HepG2 (cell line): ENCODE measurements around the gene CHST1. TPM values are rescaled to one million over a fixed set of nuclear protein-coding genes. Genes with fewer than 3 reads are reported as not detected.

Source experiments
- ATAC-seq: fragments of 200-7000 bp; cut with Tn5 transposase; 3 replicates; pipeline ENCODE4 v1.9.1; 2020; ENCODE audit warnings: mild to moderate bottlenecking, moderate library complexity
- BruUV-seq: library from RNA; stranded (reverse); fragments of 400-500 nt; replicated peaks from 2 replicates; lab custom pipeline; 2021; lab: Mats Ljungman, UMichigan
- CTCF ChIA-PET: fragments of 300-600 bp; formaldehyde crosslinking; extraction: SDS; loops from one replicate; lab custom pipeline; 2021; ENCODE audit warnings: low total read pairs, inconsistent platforms, low intra/inter-chr PET ratio; lab: Yijun Ruan, JAX
- POLR2A ChIA-PET: fragments of 350-600 bp; sonication (Branson Sonifier 250); formaldehyde crosslinking; loops from one replicate; lab custom pipeline; 2020; ENCODE audit warnings: antibody characterized with exemption, inconsistent platforms; lab: Yijun Ruan, JAX
- DNase-seq: peaks from one replicate; pipeline ENCODE4 v3.0.0-alpha.2; 2015; ENCODE audit warnings: low spot score
- FAIRE-seq: peaks from 3 replicates; lab custom pipeline; 2011; peaks lifted over from hg19 to GRCh38; lab: Jason Lieb, UNC
- H2AFZ ChIP-seq: one replicate; pipeline ENCODE4 v1.6.1; 2011; ENCODE audit warnings: low read length, inconsistent platforms
- H3K27ac ChIP-seq: fragments of 300-600 bp; 3 replicates; pipeline ENCODE4 v1.8.0; 2011; ENCODE audit warnings: mixed run types, mild to moderate bottlenecking, mixed read lengths, low read length, inconsistent platforms; ENCODE audit not compliant: insufficient read depth; ENCODE audit errors: extremely low read length
- H3K27me3 ChIP-seq, 2 experiments: fragments of 200-600 bp in 1 of 2; 2 replicates in 1 of 2; 3 replicates in 1 of 2; pipeline versions ENCODE4 v1.6.0 to v1.8.0; 2011; ENCODE audit warnings: low read length in 2 of 2, mild to moderate bottlenecking in 2 of 2, moderate library complexity in 2 of 2, inconsistent platforms in 1 of 2; ENCODE audit not compliant: insufficient read depth in 2 of 2, control insufficient read depth in 1 of 2
- H3K36me3 ChIP-seq, 2 experiments: fragments of 200-600 bp in 1 of 2; replicated peaks in 1 of 2; 2 replicates in 1 of 2; 3 replicates in 1 of 2; pipeline versions ENCODE4 v1.5.1 to v1.8.0; 2011; ENCODE audit warnings: low read length in 2 of 2, inconsistent platforms in 1 of 2; ENCODE audit not compliant: insufficient read depth in 2 of 2, control insufficient read depth in 1 of 2
- H3K4me1 ChIP-seq: 2 replicates; pipeline ENCODE4 v1.5.1; 2012; ENCODE audit warnings: low read length, inconsistent platforms; ENCODE audit not compliant: insufficient read depth
- H3K4me2 ChIP-seq: 2 replicates; pipeline ENCODE4 v1.6.0; 2011; ENCODE audit warnings: low read depth, low read length, inconsistent platforms
- H3K4me3 ChIP-seq, 3 experiments: fragments of 200-600 bp in 1 of 3; sonication (generic), shearing (Covaris generic) in 1 of 3; replicated peaks in 1 of 3; 2 replicates each; pipeline ENCODE4 v1.5.1; 2011 to 2016; ENCODE audit warnings: low read length in 3 of 3, inconsistent platforms in 2 of 3, low read depth in 2 of 3, mild to moderate bottlenecking in 2 of 3, control low read depth in 1 of 3, mixed read lengths in 1 of 3; ENCODE audit not compliant: insufficient read depth in 1 of 3
- H3K79me2 ChIP-seq: one replicate; pipeline ENCODE4 v1.6.1; 2011; ENCODE audit warnings: low read length, inconsistent platforms; ENCODE audit not compliant: insufficient read depth
- H3K9ac ChIP-seq: 2 replicates; pipeline ENCODE4 v1.6.0; 2011; ENCODE audit warnings: mild to moderate bottlenecking, low read depth, low read length, inconsistent platforms; ENCODE audit not compliant: insufficient read depth
- H3K9me3 ChIP-seq: 2 replicates; pipeline ENCODE4 v1.5.1; 2012; ENCODE audit warnings: mild to moderate bottlenecking, low read length
- H4K20me1 ChIP-seq: 2 replicates; pipeline ENCODE4 v1.6.0; 2011; ENCODE audit warnings: inconsistent platforms, mild to moderate bottlenecking, low read length, moderate library complexity; ENCODE audit not compliant: insufficient read depth
- CBX1 ChIP-seq: IDR thresholded peaks from one replicate; pipeline ENCODE4 v1.6.1; 2016; ENCODE audit warnings: antibody characterized with exemption, low read depth
- CENPX ChIP-seq: sonication (generic); formaldehyde crosslinking; IDR thresholded peaks from 2 replicates; pipeline ENCODE4 v1.9.0; 2021; ENCODE audit warnings: mild to moderate bottlenecking, missing genetic modification reagents, moderate library complexity
- CHD4 ChIP-seq: fragments of 200-600 bp; sonication (generic); IDR thresholded peaks from 2 replicates; pipeline ENCODE4 v1.7.0; 2017; ENCODE audit warnings: mild to moderate bottlenecking, low read length, borderline replicate concordance
- FOXP1 ChIP-seq, 2 experiments: fragments of 450-650 bp in 1 of 2; IDR thresholded peaks; 2 replicates each; pipeline ENCODE4 v1.6.1; 2017 to 2018; ENCODE audit warnings: antibody characterized with exemption in 1 of 2
- KDM4B ChIP-seq: sonication (generic); formaldehyde crosslinking; IDR thresholded peaks from 2 replicates; pipeline ENCODE4 v1.4.0; 2020; ENCODE audit warnings: missing genetic modification reagents
- NR2F2 ChIP-seq: IDR thresholded peaks from 2 replicates; pipeline ENCODE4 v1.6.1; 2012; ENCODE audit warnings: low read depth, inconsistent platforms, borderline replicate concordance
- PAWR ChIP-seq: sonication (generic); formaldehyde crosslinking; IDR thresholded peaks from 2 replicates; pipeline ENCODE4 v1.4.0; 2020; ENCODE audit warnings: missing genetic modification reagents, mild to moderate bottlenecking, borderline replicate concordance
- RNF2 ChIP-seq: fragments of 450-650 bp; conservative IDR thresholded peaks from 2 replicates; pipeline ENCODE4 v1.6.1; 2016; ENCODE audit warnings: low read depth
- TP53 ChIP-seq: sonication (generic); formaldehyde crosslinking; conservative IDR thresholded peaks from 2 replicates; pipeline ENCODE4 v1.4.0; 2020; ENCODE audit warnings: missing genetic modification reagents
- TSC22D2 ChIP-seq: sonication (generic); formaldehyde crosslinking; IDR thresholded peaks from 2 replicates; pipeline ENCODE4 v1.5.1; 2020; ENCODE audit warnings: missing genetic modification reagents, mild to moderate bottlenecking, borderline replicate concordance
- ZFP37 ChIP-seq: sonication (generic); formaldehyde crosslinking; IDR thresholded peaks from 2 replicates; pipeline ENCODE4 v1.4.0; 2020; ENCODE audit warnings: missing genetic modification reagents, borderline replicate concordance
- ZNF10 ChIP-seq: sonication (generic); formaldehyde crosslinking; IDR thresholded peaks from 2 replicates; pipeline ENCODE4 v1.4.0; 2020; ENCODE audit warnings: mild to moderate bottlenecking, low read depth, missing genetic modification reagents, borderline replicate concordance
- ZNF75D ChIP-seq: sonication (generic); formaldehyde crosslinking; IDR thresholded peaks from 2 replicates; pipeline ENCODE4 v1.8.1; 2023; ENCODE audit warnings: missing genetic modification reagents, mild to moderate bottlenecking, borderline replicate concordance
- WGBS: methylation state at CpG from one replicate; pipeline ENCODE4 v1.1.6; 2017; ENCODE audit warnings: low lambda C conversion rate; 5-methylcytosine and 5-hydroxymethylcytosine counted together
- in situ Hi-C: cut with HindIII; loops from 2 replicates; pipeline ENCODE4 v1.10.0; 2017; ENCODE audit warnings: low pct_unique_long_range_greater_than_20kb; ENCODE audit not compliant: extremely low pct_ligation_motif_present
- intact Hi-C: fragments of 100-400 bp; cut with micrococcal nuclease; formaldehyde crosslinking; loops from one replicate; pipeline ENCODE4 v1.10.0; 2022; ENCODE audit not compliant: unreplicated experiment
- polyA plus RNA-seq, 8 experiments: library from polyadenylated mRNA; depleted of rRNA in 3 of 8; stranded (reverse) in 7 of 8; unstranded in 1 of 8; fragments of >200 nt; fragmentation: Illumina TruSeq in 4 of 8; extraction: Trizol in 4 of 8; gene quantifications; 2 replicates each; pipeline versions ENCODE4 v1.2.1 to v1.2.3, GENCODE V29; 2011 to 2016; ENCODE audit warnings: low read depth in 4 of 8, missing spikeins in 1 of 8, mixed read lengths in 1 of 8; ENCODE audit not compliant: insufficient read depth in 1 of 8
- total RNA-seq, 5 experiments: library from RNA; depleted of rRNA; stranded (reverse); fragments of >200 nt; fragmentation: Illumina TruSeq; extraction: Trizol; gene quantifications; 2 replicates each; pipeline ENCODE4 v1.2.3, GENCODE V29; 2016; ENCODE audit warnings: low read depth in 1 of 5
- TF ChIP-seq, protein P1 (sequence below): sonication (generic); formaldehyde crosslinking; IDR thresholded peaks from 2 replicates; pipeline ENCODE4 v1.5.0; 2020; ENCODE audit warnings: mild to moderate bottlenecking, missing genetic modification reagents
- TF ChIP-seq, protein P2 (sequence below): IDR thresholded peaks from 2 replicates; pipeline ENCODE4 v1.6.1; 2018; ENCODE audit warnings: missing genetic modification reagents, mild to moderate bottlenecking, missing compliant biosample characterization
- TF ChIP-seq, protein P3 (sequence below): sonication (generic); formaldehyde crosslinking; IDR thresholded peaks from 2 replicates; pipeline ENCODE4 v1.8.1; 2023; ENCODE audit warnings: mild to moderate bottlenecking, missing genetic modification reagents
- TF ChIP-seq, protein P4 (sequence below): sonication (generic); formaldehyde crosslinking; IDR thresholded peaks from 2 replicates; pipeline ENCODE4 v1.4.0; 2020; ENCODE audit warnings: missing genetic modification reagents, borderline replicate concordance

The CHST1 gene
- total and polyA plus RNA-seq, 2 of the 13 experiments (the other 11 are each of a cell fraction or from before 2014, with no cell fraction given), result not detected

GRCh38 chr11:45649544-45650165 is 15.8 kb downstream of the CHST1 start (continued):
- TF ChIP-seq ZNF10 (CRISPR knock-in tag) (no peak), CHD4 (no peak), FOXP1 (IDR thresholded peaks at IDR 0.05) (no peak), FOXP1 (CRISPR knock-in tag; IDR thresholded peaks at IDR 0.05) (no peak), ZFP37 (CRISPR knock-in tag) (no peak), CENPX (CRISPR knock-in tag) (no peak)
- TF ChIP-seq, protein P1, sequence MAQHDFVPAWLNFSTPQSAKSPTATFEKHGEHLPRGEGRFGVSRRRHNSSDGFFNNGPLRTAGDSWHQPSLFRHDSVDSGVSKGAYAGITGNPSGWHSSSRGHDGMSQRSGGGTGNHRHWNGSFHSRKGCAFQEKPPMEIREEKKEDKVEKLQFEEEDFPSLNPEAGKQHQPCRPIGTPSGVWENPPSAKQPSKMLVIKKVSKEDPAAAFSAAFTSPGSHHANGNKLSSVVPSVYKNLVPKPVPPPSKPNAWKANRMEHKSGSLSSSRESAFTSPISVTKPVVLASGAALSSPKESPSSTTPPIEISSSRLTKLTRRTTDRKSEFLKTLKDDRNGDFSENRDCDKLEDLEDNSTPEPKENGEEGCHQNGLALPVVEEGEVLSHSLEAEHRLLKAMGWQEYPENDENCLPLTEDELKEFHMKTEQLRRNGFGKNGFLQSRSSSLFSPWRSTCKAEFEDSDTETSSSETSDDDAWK, result no peak

- WGBS, result 16% methylated on average over 9 of the region's 9 CpGs
- ChIA-PET CTCF (no interaction called here), POLR2A (no interaction called here)
- Histone ChIP-seq H3K27ac (no peak overlapping the region), H2AFZ (no peak overlapping the region), H3K36me3 (no peaks in the 10 kb centered on the region), H3K4me2 (no peak overlapping the region), H3K27me3 (peaks cover 4 to 31% of the 10 kb centered on the region in 2 experiments; a peak in 4 of 5 replicates), H3K9ac (no peak overlapping the region), H3K4me3 (no peak overlapping the region), H3K4me1 (no peaks in the 10 kb centered on the region), H4K20me1 (no peaks in the 10 kb centered on the region), H3K79me2 (no peaks in the 10 kb centered on the region), H3K9me3 (no peaks in the 10 kb centered on the region)
- intact Hi-C loops (no loop called here), in situ Hi-C loops (no loop called here)
- DNase-seq, result no peak
- BruUV-seq, result no TSS peak
- ATAC-seq, result no peak
- FAIRE-seq, result no peak
- TF ChIP-seq NR2F2 (no peak), TSC22D2 (no peak), CBX1 (no peak), RNF2 (no peak), PAWR (CRISPR knock-in tag) (no peak), TP53 (CRISPR knock-in tag) (no peak), KDM4B (CRISPR knock-in tag) (no peak), ZNF75D (no peak)
- TF ChIP-seq, protein P2, sequence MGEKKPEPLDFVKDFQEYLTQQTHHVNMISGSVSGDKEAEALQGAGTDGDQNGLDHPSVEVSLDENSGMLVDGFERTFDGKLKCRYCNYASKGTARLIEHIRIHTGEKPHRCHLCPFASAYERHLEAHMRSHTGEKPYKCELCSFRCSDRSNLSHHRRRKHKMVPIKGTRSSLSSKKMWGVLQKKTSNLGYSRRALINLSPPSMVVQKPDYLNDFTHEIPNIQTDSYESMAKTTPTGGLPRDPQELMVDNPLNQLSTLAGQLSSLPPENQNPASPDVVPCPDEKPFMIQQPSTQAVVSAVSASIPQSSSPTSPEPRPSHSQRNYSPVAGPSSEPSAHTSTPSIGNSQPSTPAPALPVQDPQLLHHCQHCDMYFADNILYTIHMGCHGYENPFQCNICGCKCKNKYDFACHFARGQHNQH, result no peak
- TF ChIP-seq, protein P3, sequence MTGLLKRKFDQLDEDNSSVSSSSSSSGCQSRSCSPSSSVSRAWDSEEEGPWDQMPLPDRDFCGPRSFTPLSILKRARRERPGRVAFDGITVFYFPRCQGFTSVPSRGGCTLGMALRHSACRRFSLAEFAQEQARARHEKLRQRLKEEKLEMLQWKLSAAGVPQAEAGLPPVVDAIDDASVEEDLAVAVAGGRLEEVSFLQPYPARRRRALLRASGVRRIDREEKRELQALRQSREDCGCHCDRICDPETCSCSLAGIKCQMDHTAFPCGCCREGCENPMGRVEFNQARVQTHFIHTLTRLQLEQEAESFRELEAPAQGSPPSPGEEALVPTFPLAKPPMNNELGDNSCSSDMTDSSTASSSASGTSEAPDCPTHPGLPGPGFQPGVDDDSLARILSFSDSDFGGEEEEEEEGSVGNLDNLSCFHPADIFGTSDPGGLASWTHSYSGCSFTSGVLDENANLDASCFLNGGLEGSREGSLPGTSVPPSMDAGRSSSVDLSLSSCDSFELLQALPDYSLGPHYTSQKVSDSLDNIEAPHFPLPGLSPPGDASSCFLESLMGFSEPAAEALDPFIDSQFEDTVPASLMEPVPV (CRISPR knock-in tag), result no peak
- TF ChIP-seq, protein P4, sequence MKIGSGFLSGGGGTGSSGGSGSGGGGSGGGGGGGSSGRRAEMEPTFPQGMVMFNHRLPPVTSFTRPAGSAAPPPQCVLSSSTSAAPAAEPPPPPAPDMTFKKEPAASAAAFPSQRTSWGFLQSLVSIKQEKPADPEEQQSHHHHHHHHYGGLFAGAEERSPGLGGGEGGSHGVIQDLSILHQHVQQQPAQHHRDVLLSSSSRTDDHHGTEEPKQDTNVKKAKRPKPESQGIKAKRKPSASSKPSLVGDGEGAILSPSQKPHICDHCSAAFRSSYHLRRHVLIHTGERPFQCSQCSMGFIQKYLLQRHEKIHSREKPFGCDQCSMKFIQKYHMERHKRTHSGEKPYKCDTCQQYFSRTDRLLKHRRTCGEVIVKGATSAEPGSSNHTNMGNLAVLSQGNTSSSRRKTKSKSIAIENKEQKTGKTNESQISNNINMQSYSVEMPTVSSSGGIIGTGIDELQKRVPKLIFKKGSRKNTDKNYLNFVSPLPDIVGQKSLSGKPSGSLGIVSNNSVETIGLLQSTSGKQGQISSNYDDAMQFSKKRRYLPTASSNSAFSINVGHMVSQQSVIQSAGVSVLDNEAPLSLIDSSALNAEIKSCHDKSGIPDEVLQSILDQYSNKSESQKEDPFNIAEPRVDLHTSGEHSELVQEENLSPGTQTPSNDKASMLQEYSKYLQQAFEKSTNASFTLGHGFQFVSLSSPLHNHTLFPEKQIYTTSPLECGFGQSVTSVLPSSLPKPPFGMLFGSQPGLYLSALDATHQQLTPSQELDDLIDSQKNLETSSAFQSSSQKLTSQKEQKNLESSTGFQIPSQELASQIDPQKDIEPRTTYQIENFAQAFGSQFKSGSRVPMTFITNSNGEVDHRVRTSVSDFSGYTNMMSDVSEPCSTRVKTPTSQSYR (CRISPR knock-in tag), result no peak
Observed at GRCh38 chr11:45648931-45649330, 16.5 kb downstream of the CHST1 start.
